Ammon's horn (tissue), 1 donor: ENCODE measurements around the gene TOM1L1.

ENCODE experiments used
- DNase-seq: peaks from one replicate; pipeline ENCODE4 v3.0.0-alpha.2; 2016; ENCODE audit warnings: low spot score

The TOM1L1 gene

DNA sequence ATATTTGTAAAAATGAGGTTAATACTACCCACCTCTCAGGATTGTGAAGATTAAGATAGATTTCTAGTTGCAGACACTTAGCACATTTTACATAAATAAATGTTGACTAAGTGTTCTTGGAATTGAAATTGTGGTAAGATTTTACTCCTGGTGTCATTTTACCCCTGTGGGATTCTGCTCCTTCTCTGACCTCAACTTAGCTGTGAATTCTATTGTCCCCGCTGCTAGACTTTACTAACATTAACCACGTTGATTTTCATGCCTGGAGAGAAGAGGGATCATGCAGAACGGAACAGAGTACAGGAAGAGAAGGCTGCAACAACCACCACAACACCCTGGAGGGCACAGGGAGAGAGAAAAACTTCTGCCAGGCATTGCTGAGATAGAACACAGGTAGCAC, 2.1 kb upstream of the TOM1L1 start:
- no peak for DNase-seq

DNA sequence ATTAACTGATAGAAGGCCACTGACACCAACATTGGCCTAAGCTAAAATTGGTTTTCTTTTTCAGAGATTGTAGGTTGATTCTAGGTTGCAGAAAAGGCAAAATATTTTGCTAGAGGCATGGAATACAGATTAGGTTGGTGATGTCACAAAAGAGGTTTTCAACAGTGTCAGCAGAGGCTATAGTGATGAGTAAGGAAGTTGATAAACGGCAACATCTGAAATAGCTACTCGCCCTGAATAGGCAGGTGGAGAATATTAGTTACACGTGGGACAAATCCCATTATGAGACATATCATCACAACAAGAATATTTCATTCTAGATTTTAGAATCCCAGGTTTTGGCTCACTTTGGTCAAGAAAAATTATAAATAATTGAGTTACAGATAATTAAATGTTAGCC, 1.5 kb upstream of the TOM1L1 start:
- DNase-seq, result no peak

DNA sequence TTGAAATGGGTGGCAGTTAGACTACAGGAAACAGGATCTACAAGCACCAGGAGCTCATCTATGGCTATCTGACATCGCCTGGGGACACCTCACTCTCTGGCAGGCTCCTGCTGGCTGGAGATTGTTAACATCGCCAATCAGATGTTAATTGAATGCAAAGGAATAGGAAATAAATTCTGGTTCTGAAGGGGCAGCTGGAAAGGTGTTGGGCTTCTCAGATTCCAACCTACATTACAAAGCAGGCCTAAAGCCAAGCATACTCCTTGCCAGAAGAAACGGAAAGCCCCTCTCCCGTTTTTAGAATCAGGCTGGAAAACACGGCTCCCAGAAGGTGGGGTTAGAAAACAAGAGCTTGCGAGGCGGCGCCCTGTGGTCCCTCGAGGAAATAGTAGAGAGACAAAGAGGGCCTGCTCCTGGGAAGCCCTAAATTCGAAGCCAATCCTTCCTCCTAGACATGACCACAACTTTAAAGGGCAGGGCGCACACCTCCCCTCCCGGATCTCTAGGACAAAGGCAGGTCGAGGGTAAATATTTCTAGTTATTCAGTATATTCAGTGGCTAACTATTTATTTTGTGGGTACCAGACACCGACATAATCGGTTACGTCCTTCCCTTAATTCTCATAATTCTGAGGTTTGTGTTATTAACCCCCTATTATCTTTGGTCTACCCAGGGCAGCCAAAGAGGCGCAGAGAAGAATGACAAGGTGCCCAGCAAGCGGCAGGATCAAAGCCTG, 763 bp upstream of the TOM1L1 start:
- DNase-seq, result no peak

DNA sequence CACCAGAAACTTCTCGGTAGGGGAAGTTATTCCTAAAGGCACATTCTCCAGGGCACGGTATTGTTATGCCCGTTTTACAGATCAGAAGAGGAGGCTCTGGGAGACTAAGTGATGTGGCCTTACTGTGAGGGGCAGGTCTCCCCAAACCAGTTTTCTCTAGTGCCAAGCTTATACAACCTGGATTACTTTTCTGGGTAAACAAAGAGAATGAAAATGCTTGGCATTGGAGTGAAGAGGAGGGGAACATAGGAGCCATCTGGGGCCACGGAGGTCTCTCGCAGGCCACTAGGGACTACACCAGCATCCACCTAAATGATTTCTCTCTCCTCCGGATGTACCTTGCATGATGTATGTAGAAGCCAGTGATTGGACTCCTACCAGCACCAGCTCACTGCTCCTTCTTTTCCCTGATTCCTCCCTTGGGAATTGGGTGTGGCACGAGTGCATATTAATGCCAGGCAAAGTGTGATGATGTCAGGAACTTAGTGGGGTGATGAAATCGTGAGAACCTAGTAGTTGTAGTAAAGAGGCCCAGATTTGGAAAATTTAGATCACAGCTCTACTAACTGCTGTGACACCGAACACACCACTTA, 674 bp downstream of the TOM1L1 start:
- DNase-seq, result no peak

DNA sequence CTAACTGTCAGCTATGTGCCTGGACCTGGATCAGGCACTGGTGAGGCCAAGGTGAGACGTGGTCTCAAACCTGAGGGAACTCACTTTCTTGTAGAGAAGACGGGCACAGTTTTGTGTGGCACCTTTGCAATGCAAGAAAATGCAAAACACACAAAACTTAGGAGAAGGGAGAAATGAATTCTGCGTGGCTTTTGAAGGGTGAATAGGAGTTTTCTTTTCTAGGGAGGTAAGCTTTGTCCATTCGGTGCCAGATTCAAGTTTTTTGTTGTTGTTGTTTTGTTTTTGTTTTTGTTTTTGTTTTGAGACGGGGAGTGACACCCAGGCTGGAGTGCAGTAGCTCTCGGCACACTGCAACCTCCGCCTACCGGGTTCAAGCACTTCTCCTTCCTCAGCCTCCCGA, 1.4 kb downstream of the TOM1L1 start:
- no peak for DNase-seq

DNA sequence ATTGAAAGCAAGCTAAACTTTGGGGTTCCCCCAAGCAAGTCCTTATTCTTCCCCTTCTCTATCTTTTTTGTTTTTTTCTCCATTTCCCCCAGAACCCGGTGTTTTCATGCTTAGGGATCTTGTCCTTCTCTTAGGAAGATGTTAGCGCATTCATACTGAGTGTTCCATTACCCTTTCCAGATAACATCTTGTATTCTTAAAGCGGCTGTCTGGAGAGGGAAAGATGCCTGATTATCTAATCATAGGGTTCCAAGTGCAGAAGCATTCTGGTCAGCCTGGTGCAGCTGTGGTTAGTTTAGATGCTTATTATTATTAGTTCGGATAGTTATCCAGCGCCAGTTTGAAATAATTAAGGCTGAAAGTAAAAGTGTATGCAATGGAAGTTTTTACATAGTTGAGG, 2.0 kb downstream of the TOM1L1 start:
- no peak for DNase-seq

DNA sequence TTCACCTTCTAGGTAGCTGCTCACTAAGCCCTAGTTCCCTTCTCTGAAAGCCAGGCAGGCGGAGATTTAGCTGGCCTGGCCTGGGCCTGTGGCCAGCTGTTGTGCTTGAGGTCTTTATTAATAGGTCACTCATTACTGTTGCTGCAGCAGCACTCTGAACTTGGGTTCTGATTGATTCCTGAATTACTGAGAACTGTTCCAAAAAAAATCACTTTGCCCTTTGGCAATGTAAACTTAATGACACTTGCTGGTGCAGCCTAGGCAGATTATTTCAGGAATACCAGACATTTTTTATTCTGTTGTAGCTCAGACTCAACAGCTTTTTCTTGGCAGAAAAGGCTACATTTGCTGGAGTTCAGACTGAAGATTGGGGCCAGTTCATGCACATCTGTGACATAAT, 2.7 kb downstream of the TOM1L1 start:
- peak; percentile 22 for DNase-seq

DNA sequence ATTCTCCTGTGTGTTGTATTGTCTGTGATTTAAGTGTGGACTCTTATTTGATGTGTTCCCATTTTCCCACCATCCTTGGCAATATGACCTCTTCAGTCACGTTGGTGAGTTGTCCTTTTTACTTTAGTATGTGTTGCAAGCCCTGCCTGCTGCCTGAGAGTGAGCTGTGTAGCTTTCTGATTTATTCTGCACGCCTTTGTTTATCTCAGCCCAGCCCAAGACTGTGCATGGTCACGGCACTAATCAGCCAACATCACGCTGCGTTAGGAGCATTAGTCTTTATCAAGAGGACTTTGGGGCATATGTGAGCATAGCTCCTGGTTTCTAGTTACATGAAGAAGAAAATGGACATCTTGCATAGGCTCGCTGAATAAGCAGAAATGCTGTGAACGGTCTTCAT, 6.0 kb downstream of the TOM1L1 start:
- DNase-seq, result no peak

DNA sequence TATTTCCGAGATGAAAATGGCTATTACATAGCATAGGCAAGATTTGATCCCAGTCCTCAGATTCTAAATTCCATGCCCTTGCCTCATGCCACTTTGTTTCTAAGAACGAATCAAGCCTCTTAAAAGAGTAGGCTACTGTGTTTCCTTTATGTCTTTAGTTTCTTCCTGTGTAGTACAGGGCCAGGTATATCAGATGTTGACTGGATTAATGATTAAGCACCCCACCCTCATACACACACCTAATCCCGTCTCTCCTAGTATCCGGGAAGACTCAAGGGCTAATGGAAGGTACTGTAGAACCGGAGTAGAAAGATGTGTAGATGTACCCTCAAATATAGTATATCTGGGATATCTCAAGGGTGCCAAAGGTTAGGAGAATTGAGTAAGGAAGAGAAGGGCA, 6.7 kb downstream of the TOM1L1 start:
- DNase-seq, result no peak

DNA sequence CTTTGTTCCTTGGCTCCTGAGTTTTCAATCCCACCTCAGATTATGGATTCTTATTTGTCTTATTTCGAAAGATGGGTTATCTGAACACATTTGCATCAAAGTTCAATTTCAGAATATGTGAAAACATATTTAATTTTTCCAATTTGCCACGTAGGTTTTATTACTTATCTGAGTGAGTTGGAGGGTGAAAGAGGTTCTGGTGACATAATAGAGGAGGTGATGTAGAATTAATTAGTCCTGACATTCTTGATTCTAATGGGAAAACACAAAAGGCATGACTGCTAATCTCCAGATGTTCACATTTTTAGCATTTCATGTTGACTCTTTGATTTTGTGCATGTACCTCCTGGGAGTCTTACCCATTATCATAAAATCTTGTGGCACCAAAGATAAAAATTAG, 9.1 kb downstream of the TOM1L1 start:
- DNase-seq, result no peak

DNA sequence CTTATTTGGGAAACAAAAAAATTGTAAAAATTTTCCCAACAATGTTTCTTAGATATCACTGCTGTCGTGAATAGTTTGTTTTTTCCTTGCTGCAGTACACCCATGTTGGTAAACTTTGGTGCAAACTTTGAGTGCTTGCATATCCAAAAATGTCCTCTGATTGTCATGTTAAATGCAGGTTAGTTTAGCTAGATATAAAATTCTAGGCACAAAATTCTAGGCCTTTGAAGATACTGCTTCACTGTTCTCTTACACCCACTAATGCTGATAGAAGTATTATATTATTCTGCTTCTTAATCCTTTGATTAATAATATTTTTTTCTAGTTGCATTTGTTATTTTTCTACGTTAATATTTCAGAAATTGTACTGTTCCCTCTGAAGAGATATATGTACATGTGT, 16.1 kb downstream of the TOM1L1 start:
- DNase-seq, result no peak

DNA sequence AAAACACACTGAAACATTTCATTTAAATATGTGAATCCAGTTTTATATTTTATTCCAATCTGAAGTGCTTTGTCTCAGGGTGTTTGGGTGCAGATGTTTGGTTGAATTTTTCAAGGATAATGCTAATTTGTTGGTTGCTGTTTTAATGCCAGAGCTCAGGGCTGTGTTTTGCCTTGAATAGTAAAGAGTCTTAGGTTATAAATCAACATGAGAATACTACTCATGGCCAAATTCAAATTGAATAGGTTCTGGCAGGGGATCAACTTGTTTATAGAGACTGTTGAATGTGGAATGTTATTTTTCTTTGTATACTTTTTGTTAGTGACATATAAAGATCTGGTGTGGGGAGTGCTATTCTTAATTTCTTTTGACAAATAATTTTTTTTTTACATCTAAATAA, 18.8 kb downstream of the TOM1L1 start:
- no peak for DNase-seq

DNA sequence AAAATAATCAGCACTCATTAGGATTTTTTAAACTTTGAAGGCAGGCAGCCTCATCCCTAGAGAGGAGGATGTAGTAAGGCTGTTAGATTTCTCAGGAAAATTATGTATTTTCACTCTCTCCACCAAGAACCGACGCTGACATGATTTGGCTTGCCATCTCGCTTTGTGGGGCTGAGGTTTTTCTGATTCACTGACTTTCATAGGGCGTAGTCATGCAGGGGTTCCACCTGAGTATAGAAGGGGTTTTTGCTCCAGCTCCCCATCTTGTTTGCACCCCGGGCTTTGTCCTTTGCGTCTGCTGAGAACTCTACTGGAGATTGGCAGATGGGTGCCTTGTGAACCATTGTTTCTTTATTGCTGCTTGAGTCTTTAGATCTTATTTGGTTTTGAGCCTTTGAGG, 20.2 kb downstream of the TOM1L1 start:
- no peak for DNase-seq

DNA sequence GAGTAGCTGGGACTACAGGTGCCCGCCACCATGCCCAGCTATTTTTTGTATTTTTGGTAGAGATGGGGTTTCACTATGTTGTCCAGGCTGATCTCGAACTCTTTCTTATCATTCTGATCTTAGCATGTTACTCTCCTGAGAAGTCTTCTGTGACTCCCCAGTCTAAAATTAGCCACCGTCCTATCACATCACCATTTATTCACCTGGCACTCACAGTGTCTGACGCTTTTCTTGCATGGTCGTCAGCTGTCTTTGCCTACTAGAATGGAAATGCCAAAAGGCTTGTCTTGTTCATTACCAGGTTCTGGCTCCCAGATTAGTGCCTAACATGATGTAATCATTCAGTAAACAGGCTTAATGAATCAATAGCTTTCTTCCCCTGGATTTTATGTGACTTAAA, 23.8 kb downstream of the TOM1L1 start:
- DNase-seq, result no peak

DNA sequence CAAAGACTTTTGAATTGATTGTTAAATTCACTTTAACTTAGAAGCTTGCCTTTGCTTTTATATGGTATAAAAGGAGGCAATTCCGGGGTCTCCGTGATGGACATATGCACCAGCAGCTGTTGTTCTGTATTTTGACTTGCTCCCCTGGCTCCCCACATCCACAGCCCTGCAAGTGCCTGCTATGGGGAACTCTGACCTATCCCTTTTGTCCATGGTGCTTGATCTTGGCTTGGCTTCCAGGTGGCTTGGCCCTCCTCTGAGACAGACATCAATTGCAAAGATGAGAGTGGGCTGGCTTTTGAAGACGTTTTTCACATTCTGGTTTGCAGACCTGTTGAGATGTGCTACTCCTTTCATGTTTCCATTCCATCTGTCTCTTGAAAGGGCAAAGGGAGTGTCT, 26.9 kb downstream of the TOM1L1 start:
- no peak for DNase-seq

DNA sequence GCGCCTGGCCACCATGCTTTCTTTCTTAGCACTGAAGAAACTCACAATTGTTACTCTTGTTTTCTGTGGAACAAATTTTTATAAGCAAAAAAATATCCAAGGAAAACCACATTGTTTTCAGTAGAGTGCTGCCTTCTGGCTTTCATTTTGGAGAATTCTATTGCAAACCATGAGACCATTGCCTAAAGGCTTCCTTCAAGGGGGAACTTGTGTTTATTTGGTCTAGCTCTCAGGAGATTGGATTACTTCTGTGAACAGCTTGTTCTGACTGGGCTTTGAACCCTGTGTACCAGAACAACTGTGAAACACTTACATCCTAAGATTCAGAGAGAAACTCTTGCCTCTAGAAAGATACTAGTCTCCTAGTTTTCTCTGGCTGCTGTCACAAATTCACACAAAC, 32.1 kb downstream of the TOM1L1 start:
- no peak for DNase-seq

DNA sequence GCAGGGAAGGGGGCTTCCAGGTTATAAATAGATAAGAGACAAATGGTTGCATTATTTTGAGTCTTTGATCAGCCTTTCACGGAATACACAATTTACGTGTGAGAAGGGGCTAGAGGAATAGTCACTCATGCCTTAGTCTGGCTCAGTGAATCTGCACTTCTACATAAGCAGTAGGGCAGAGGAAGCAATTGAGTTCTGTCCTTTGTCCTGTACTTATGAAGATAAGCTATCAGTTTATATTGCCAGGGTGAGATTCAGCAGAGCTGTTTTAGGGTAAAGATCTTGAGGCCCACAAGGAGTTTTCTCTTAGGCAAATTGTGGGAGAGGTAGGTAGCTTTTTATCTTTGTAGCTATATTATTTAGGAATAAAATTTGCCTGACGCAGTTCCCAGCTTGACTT, 33.3 kb downstream of the TOM1L1 start:
- no peak for DNase-seq

DNA sequence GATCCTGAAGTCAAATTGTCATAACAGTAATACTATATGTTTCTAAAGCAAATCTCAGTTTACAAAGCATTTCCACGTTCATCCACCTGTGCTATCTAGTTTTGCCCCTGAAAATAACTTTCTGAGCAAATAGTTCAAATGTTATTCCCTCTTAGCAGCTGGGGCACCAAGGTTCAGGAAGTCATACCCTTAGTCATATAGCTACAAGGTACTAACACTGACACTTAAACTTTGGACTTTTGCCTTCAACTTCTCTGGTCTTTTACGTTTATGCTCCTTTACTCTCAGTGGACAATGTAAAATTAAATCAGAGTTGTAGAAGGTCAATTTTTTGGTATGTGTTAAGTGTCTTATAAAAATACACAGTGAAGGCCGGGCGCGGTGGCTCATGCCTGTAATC, 34.8 kb downstream of the TOM1L1 start:
- DNase-seq, result no peak

DNA sequence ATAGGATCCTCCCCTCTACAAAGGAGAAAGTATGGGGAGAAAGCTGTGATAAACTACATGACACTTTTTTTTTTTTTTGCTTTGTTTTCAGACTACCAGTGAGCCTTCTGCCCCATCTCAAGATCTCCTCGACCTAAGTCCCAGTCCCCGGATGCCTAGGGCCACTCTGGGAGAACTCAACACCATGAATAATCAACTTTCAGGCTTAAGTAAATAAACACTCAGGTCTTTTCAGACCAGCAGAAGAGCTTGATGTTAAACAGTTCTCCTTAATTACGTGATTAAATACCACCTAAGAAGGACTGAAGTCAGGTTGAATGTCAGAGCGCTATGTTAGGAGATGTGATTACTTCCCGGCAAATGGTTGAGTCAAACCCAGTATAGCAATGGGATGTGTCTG, 36.4 kb downstream of the TOM1L1 start:
- DNase-seq, result no peak

DNA sequence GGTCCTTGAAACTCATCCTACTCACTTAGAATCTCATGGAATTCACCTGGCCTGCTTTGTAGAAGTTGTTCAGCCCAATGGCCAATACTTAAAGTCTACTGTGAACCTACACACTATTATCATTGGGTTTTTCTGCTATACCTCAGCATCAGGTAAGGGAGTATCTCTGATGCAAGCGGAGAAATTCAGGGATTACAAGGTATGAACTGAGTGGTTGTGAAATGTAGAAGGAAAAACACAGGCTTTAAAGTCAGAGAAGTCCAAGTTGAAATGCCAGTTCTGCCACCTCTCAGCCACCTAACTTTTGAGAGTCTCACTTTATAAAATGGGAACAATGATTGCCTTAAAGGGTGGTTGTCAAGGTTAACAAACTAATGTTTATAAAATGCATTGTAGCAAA, 36.8 kb downstream of the TOM1L1 start:
- no peak for DNase-seq

DNA sequence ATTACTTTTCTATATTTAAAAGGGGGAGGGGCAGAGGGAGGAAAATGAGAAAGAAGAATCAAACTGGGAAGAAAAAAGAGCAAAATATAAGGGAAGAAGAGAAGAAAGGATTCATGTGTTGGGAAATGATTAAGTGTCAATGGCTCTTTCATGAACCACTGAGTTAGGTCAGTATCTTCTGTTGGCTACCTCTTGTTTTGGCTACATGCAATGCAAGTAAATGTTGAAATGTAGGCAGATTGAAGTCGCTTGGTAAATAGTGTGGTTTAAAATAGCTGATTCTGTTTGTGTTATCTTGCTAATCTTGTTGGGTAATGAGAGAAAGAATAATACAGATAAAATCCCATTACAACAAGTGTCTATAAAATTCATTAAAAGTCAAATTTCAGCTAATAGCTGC, 40.6 kb downstream of the TOM1L1 start:
- no peak for DNase-seq

DNA sequence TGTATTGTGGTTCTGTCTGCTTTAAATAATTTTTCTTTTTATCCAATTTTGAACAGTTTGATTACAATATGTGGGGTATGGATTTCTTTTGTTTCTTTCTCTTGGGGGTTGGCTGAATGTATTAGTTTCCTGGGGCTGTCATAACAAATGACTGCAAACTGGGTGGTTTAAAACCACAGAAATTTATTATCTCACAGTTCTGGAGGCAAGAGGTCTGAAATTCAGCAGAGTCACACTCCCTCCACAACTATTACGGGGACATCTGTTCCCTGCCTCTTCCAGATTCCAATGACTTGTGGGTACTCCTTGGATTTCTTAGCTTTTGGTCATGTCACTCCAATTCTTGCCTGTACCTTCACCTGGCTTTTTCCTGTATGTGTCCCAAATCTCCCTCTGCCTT, 44.1 kb downstream of the TOM1L1 start:
- no peak for DNase-seq

DNA sequence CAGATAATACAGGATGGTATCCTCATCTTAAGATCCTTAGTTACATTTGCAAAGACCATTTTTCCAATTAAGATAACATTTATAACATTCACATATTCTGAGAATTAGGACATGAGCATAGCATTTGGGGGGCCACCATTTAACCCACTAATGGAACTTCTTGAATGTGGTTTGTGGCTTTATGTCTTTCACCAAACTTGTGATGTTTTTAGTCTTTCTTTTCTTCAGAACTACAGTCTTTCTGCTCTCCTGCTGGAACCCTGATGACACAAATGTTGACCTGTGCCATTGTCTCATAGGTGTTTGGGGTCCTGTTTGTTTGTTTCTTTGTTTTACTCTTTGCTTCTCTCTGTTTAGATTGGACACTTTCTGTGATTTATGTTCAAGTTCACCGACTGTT, 44.6 kb downstream of the TOM1L1 start:
- DNase-seq, result no peak

DNA sequence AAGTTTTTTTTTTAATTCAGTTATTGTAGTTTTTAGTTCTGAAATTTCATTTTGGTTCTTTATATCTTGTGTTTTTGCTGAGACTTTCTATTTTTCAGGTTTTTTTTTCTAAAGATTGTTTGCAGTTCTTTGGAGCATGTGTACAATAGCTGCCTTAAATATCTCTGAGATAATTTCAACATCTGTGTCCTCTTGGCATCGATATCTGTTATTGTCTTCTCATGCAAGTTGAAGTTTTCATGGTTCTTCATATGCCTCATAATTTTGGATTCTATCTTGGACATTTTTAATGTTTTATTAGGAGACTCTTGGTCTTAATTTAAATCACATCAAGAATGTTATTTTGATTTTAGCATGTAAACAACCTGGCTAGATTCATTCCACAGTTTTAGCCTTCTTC, 45.0 kb downstream of the TOM1L1 start:
- DNase-seq, result no peak
